HepG2 (cell line): ENCODE measurements around the gene EFEMP2. TPM values are rescaled to one million over a fixed set of nuclear protein-coding genes. Genes with fewer than 3 reads are reported as not detected.

Experiments used
- AGO1 ChIP-seq: fragments of 200-400 bp; formaldehyde crosslinking; IDR thresholded peaks from 2 replicates; pipeline ENCODE4 v1.6.1; 2017; ENCODE audit warnings: mild to moderate bottlenecking, low read depth, low read length, moderate library complexity; ENCODE audit not compliant: poor library complexity, severe bottlenecking
- ATF1 ChIP-seq: IDR thresholded peaks from 2 replicates; pipeline ENCODE4 v1.6.1; 2016; ENCODE audit warnings: mild to moderate bottlenecking, control low read depth
- CENPX ChIP-seq: sonication (generic); formaldehyde crosslinking; IDR thresholded peaks from 2 replicates; pipeline ENCODE4 v1.9.0; 2021; ENCODE audit warnings: mild to moderate bottlenecking, missing genetic modification reagents, moderate library complexity
- HMG20A ChIP-seq: IDR thresholded peaks from 2 replicates; pipeline ENCODE4 v1.6.1; 2016; ENCODE audit warnings: borderline replicate concordance
- KDM5B ChIP-seq: sonication (generic); formaldehyde crosslinking; IDR thresholded peaks from 2 replicates; pipeline ENCODE4 v1.4.0; 2020; ENCODE audit warnings: missing genetic modification reagents, mild to moderate bottlenecking, borderline replicate concordance
- NFATC3 ChIP-seq: sonication (generic); formaldehyde crosslinking; IDR thresholded peaks from 2 replicates; pipeline ENCODE4 v1.5.1; 2020; ENCODE audit warnings: mild to moderate bottlenecking, missing genetic modification reagents
- ZBTB7A ChIP-seq: sonication (generic); formaldehyde crosslinking; IDR thresholded peaks from 2 replicates; pipeline ENCODE4 v1.8.0; 2022; ENCODE audit warnings: mild to moderate bottlenecking, missing genetic modification reagents
- ZKSCAN8 ChIP-seq: IDR thresholded peaks from 2 replicates; pipeline ENCODE4 v1.6.1; 2016; ENCODE audit warnings: borderline replicate concordance, missing genetic modification reagents, missing compliant biosample characterization
- ZNF124 ChIP-seq: sonication (generic); formaldehyde crosslinking; IDR thresholded peaks from 2 replicates; pipeline ENCODE4 v1.4.0; 2020; ENCODE audit warnings: missing genetic modification reagents
- ZNF597 ChIP-seq: sonication (generic); formaldehyde crosslinking; IDR thresholded peaks from 2 replicates; pipeline ENCODE4 v1.5.0; 2020; ENCODE audit warnings: missing genetic modification reagents
- ZNF850 ChIP-seq: sonication (generic); formaldehyde crosslinking; conservative IDR thresholded peaks from 2 replicates; pipeline ENCODE4 v1.9.0; 2021; ENCODE audit warnings: mild to moderate bottlenecking, missing genetic modification reagents
- ZSCAN22 ChIP-seq: sonication (generic); formaldehyde crosslinking; IDR thresholded peaks from 2 replicates; pipeline ENCODE4 v1.4.0; 2020; ENCODE audit warnings: mild to moderate bottlenecking, missing genetic modification reagents
- polyA plus RNA-seq, 8 experiments: library from polyadenylated mRNA; depleted of rRNA in 3 of 8; stranded (reverse) in 7 of 8; unstranded in 1 of 8; fragments of >200 nt; fragmentation: Illumina TruSeq in 4 of 8; extraction: Trizol in 4 of 8; gene quantifications; 2 replicates each; pipeline versions ENCODE4 v1.2.1 to v1.2.3, GENCODE V29; 2011 to 2016; ENCODE audit warnings: low read depth in 4 of 8, missing spikeins in 1 of 8, mixed read lengths in 1 of 8; ENCODE audit not compliant: insufficient read depth in 1 of 8
- total RNA-seq, 5 experiments: library from RNA; depleted of rRNA; stranded (reverse); fragments of >200 nt; fragmentation: Illumina TruSeq; extraction: Trizol; gene quantifications; 2 replicates each; pipeline ENCODE4 v1.2.3, GENCODE V29; 2016; ENCODE audit warnings: low read depth in 1 of 5
- TF ChIP-seq, protein P1 (sequence below): sonication (generic); formaldehyde crosslinking; IDR thresholded peaks from 2 replicates; pipeline ENCODE4 v1.8.0; 2023; ENCODE audit warnings: mild to moderate bottlenecking, missing genetic modification reagents
- TF ChIP-seq, protein P2 (sequence below): sonication (generic); formaldehyde crosslinking; IDR thresholded peaks from 2 replicates; pipeline ENCODE4 v1.4.0; 2020; ENCODE audit warnings: missing genetic modification reagents
- TF ChIP-seq, protein P3 (sequence below): sonication (generic); formaldehyde crosslinking; IDR thresholded peaks from 2 replicates; pipeline ENCODE4 v1.4.0; 2020; ENCODE audit warnings: missing genetic modification reagents

EFEMP2 gene
- total and polyA plus RNA-seq, 2 of the 13 experiments (the other 11 are each of a cell fraction or from before 2014, with no cell fraction given): 7.4 to 29.7 TPM

DNA sequence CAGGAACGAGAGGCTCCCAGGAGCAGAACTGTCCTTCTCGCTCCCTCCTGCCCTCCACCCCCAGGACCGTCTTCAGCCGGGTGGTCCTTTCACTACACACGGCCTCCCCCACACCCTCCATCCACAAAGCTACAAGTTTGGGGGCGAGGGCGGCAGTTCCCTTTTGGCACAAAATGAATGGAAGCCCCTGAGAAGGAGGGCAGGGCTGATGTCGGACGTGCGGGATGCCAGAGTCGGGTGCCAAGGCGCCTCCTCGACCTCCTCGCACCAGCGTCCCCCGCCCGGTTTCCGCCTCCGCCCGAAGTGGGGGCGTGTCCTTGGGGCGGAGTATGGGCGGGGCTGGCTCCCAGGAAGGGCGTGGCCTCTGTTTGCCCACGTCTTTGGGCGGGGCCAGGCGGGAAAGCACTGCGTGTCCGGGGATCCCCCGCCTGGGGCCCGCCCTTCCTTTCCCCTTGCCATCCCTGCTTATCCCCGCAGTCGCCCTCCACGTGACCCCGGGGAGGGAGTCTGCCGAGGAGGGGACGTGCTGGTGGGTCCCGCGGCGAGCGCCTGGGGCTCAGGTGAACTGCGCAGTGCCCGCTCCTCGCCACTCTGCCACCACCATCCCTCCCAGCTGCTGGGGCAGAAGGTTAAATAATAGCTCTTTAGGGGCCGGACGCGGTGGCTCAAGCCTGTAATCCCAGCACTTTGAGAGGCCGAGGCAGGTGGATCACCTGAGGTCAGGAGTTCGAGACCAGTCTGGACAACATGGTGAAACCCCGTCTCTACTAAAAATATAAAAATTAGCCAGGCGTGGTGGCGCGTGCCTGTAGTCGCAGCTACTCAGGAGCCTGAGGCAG, 937 bp upstream of the EFEMP2 start (continued):
- TF ChIP-seq, protein P1, sequence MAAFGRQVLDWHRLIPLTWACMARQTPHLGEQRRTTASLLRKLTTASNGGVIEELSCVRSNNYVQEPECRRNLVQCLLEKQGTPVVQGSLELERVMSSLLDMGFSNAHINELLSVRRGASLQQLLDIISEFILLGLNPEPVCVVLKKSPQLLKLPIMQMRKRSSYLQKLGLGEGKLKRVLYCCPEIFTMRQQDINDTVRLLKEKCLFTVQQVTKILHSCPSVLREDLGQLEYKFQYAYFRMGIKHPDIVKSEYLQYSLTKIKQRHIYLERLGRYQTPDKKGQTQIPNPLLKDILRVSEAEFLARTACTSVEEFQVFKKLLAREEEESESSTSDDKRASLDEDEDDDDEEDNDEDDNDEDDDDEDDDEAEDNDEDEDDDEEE: peak; percentile 55; the same call in 1 of the 2 replicates
- TF ChIP-seq ZKSCAN8 (CRISPR knock-in tag): no peak
- no peak for TF ChIP-seq ZNF597 (CRISPR knock-in tag)
- TF ChIP-seq, protein P2, sequence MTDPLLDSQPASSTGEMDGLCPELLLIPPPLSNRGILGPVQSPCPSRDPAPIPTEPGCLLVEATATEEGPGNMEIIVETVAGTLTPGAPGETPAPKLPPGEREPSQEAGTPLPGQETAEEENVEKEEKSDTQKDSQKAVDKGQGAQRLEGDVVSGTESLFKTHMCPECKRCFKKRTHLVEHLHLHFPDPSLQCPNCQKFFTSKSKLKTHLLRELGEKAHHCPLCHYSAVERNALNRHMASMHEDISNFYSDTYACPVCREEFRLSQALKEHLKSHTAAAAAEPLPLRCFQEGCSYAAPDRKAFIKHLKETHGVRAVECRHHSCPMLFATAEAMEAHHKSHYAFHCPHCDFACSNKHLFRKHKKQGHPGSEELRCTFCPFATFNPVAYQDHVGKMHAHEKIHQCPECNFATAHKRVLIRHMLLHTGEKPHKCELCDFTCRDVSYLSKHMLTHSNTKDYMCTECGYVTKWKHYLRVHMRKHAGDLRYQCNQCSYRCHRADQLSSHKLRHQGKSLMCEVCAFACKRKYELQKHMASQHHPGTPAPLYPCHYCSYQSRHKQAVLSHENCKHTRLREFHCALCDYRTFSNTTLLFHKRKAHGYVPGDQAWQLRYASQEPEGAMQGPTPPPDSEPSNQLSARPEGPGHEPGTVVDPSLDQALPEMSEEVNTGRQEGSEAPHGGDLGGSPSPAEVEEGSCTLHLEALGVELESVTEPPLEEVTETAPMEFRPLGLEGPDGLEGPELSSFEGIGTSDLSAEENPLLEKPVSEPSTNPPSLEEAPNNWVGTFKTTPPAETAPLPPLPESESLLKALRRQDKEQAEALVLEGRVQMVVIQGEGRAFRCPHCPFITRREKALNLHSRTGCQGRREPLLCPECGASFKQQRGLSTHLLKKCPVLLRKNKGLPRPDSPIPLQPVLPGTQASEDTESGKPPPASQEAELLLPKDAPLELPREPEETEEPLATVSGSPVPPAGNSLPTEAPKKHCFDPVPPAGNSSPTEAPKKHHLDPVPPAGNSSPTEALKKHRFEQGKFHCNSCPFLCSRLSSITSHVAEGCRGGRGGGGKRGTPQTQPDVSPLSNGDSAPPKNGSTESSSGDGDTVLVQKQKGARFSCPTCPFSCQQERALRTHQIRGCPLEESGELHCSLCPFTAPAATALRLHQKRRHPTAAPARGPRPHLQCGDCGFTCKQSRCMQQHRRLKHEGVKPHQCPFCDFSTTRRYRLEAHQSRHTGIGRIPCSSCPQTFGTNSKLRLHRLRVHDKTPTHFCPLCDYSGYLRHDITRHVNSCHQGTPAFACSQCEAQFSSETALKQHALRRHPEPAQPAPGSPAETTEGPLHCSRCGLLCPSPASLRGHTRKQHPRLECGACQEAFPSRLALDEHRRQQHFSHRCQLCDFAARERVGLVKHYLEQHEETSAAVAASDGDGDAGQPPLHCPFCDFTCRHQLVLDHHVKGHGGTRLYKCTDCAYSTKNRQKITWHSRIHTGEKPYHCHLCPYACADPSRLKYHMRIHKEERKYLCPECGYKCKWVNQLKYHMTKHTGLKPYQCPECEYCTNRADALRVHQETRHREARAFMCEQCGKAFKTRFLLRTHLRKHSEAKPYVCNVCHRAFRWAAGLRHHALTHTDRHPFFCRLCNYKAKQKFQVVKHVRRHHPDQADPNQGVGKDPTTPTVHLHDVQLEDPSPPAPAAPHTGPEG (CRISPR knock-in tag): no peak
- TF ChIP-seq NFATC3 (CRISPR knock-in tag): no peak
- no peak for TF ChIP-seq ZSCAN22 (CRISPR knock-in tag)
- no peak for TF ChIP-seq ATF1 (CRISPR knock-in tag)
- no peak for TF ChIP-seq ZBTB7A (CRISPR knock-in tag)
- TF ChIP-seq, protein P3, sequence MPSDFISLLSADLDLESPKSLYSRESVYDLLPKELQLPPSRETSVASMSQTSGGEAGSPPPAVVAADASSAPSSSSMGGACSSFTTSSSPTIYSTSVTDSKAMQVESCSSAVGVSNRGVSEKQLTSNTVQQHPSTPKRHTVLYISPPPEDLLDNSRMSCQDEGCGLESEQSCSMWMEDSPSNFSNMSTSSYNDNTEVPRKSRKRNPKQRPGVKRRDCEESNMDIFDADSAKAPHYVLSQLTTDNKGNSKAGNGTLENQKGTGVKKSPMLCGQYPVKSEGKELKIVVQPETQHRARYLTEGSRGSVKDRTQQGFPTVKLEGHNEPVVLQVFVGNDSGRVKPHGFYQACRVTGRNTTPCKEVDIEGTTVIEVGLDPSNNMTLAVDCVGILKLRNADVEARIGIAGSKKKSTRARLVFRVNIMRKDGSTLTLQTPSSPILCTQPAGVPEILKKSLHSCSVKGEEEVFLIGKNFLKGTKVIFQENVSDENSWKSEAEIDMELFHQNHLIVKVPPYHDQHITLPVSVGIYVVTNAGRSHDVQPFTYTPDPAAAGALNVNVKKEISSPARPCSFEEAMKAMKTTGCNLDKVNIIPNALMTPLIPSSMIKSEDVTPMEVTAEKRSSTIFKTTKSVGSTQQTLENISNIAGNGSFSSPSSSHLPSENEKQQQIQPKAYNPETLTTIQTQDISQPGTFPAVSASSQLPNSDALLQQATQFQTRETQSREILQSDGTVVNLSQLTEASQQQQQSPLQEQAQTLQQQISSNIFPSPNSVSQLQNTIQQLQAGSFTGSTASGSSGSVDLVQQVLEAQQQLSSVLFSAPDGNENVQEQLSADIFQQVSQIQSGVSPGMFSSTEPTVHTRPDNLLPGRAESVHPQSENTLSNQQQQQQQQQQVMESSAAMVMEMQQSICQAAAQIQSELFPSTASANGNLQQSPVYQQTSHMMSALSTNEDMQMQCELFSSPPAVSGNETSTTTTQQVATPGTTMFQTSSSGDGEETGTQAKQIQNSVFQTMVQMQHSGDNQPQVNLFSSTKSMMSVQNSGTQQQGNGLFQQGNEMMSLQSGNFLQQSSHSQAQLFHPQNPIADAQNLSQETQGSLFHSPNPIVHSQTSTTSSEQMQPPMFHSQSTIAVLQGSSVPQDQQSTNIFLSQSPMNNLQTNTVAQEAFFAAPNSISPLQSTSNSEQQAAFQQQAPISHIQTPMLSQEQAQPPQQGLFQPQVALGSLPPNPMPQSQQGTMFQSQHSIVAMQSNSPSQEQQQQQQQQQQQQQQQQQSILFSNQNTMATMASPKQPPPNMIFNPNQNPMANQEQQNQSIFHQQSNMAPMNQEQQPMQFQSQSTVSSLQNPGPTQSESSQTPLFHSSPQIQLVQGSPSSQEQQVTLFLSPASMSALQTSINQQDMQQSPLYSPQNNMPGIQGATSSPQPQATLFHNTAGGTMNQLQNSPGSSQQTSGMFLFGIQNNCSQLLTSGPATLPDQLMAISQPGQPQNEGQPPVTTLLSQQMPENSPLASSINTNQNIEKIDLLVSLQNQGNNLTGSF (CRISPR knock-in tag): no peak
- TF ChIP-seq HMG20A: no peak
- peak; percentile 83 for TF ChIP-seq KDM5B
- no peak for TF ChIP-seq ZNF124 (CRISPR knock-in tag)
- peak; percentile 94 for TF ChIP-seq ZNF850 (CRISPR knock-in tag)
- TF ChIP-seq AGO1: no peak
- no peak for TF ChIP-seq CENPX (CRISPR knock-in tag)
